DND-41 (cell line): ENCODE results near the gene BRAT1.
A peak's percentile ranks its signal among the peaks of the same experiment; 100 is the strongest.

ENCODE experiments used
- ATAC-seq: fragments of 200-7000 bp; cut with Tn5 transposase; 3 replicates; pipeline ENCODE4 v1.9.1; 2021; ENCODE audit warnings: low read depth; ENCODE audit not compliant: insufficient read depth
- DNase-seq: peaks from one replicate; pipeline ENCODE4 v3.0.0-alpha.2; 2020
- H2AFZ ChIP-seq: 2 replicates; pipeline ENCODE4 v1.6.0; 2012; ENCODE audit warnings: low read depth, low read length
- H3K27ac ChIP-seq: 2 replicates; pipeline ENCODE4 v1.5.1; 2012; ENCODE audit warnings: low read length, inconsistent platforms
- H3K27me3 ChIP-seq: fragments of 200-600 bp; sonication (generic); 2 replicates; pipeline ENCODE4 v1.6.0; 2012; ENCODE audit warnings: low read length, mild to moderate bottlenecking, inconsistent platforms; ENCODE audit not compliant: insufficient read depth, poor library complexity
- H3K36me3 ChIP-seq: 2 replicates; pipeline ENCODE4 v1.5.1; 2012; ENCODE audit warnings: low read length, inconsistent platforms; ENCODE audit not compliant: insufficient read depth
- H3K4me1 ChIP-seq: 2 replicates; pipeline ENCODE4 v1.5.1; 2012; ENCODE audit warnings: mild to moderate bottlenecking, low read length; ENCODE audit not compliant: insufficient read depth
- H3K4me2 ChIP-seq: 2 replicates; pipeline ENCODE4 v1.6.0; 2012; ENCODE audit warnings: mild to moderate bottlenecking, moderate library complexity, low read length, inconsistent platforms; ENCODE audit not compliant: insufficient read depth
- H3K4me3 ChIP-seq, 2 experiments: fragments of 200-600 bp in 1 of 2; shearing (Covaris generic) in 1 of 2; 2 replicates each; pipeline ENCODE4 v1.5.1; 2012 to 2016; ENCODE audit warnings: inconsistent platforms in 2 of 2, low read length in 2 of 2, mild to moderate bottlenecking in 2 of 2, low read depth in 1 of 2, moderate library complexity in 1 of 2
- H3K79me2 ChIP-seq: 2 replicates; pipeline ENCODE4 v1.6.0; 2012; ENCODE audit warnings: low read length, inconsistent platforms; ENCODE audit not compliant: insufficient read depth
- H3K9ac ChIP-seq: 2 replicates; pipeline ENCODE4 v1.6.0; 2012; ENCODE audit warnings: low read depth, mild to moderate bottlenecking, inconsistent platforms, low read length, moderate library complexity
- H3K9me3 ChIP-seq: 2 replicates; pipeline ENCODE4 v1.5.1; 2012; ENCODE audit warnings: low read length, moderate library complexity, mild to moderate bottlenecking, inconsistent platforms; ENCODE audit not compliant: insufficient read depth, severe bottlenecking
- H4K20me1 ChIP-seq: 2 replicates; pipeline ENCODE4 v1.6.0; 2012; ENCODE audit warnings: low read length; ENCODE audit not compliant: insufficient read depth
- CTCF ChIP-seq: IDR thresholded peaks from 2 replicates; pipeline ENCODE4 v1.5.1; 2012; ENCODE audit warnings: borderline replicate concordance, low read length, moderate library complexity, mild to moderate bottlenecking; ENCODE audit not compliant: poor library complexity, severe bottlenecking; ENCODE audit errors: extremely low read depth
- EZH2 ChIP-seq: IDR thresholded peaks from 3 replicates; pipeline ENCODE4 v1.6.1; 2012; ENCODE audit warnings: borderline replicate concordance, low read depth, mild to moderate bottlenecking, moderate library complexity, low read length, inconsistent platforms; ENCODE audit not compliant: severe bottlenecking

The BRAT1 gene

DNA sequence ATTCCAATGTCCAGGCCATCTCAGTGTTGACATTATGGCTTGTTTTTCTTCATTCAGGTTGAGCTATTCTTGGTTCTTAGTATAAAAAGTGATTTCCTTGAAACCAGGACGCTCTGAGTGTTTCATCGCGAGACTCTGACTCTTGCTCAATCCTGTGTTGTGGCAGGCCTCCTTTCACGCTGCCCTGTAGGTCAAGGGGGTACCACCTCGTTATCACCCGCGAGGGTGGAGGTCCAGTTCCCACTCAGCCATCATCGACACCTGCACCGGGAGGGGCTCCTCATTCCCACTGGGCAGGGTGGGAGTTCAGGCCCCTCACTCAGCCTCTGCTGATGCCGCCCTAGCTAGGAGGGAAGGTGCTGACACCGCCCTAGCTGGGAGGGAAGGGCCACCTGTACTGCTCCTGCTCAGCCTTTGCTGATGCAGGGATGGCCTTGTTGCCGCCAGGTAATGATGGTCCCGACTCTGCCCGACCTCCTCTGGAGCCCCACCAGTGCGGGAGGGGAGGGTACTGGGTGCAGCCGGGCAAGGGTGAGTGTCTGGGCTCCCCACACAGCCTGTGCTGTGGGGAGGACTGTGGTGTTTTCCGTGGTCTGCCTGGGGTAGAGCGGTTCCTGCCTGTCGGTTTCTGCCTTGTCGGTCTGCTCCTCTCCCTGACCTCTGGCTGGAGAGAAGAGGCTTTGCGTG, 19.9 kb upstream of the BRAT1 start:
- Histone ChIP-seq H3K4me3 (no peak overlapping the region), H3K4me2 (no peak overlapping the region), H3K27ac (no peak overlapping the region), H4K20me1 (no peaks in the 10 kb centered on the region), H3K36me3 (peaks cover 10% of the 10 kb centered on the region; the same call in 1 of the 2 replicates), H3K9ac (no peak overlapping the region), H3K79me2 (no peaks in the 10 kb centered on the region), H3K27me3 (no peaks in the 10 kb centered on the region), H2AFZ (no peak overlapping the region), H3K4me1 (no peaks in the 10 kb centered on the region), H3K9me3 (no peaks in the 10 kb centered on the region)
- DNase-seq (no peak), ATAC-seq (no peak)
- TF ChIP-seq CTCF (no peak), EZH2 (no peak)

GRCh38 chr7:2573761-2574160, 18.4 kb upstream of the BRAT1 start:
- no peak overlapping the region for H3K9ac ChIP-seq
- no peak overlapping the region for H3K4me2 ChIP-seq
- ATAC-seq (no peak), DNase-seq (no peak)
- no peak overlapping the region for H3K27ac ChIP-seq
- H2AFZ ChIP-seq, result no peak overlapping the region
- no peaks in the 10 kb centered on the region for H3K9me3 ChIP-seq
- no peaks in the 10 kb centered on the region for H3K79me2 ChIP-seq
- H3K4me1 ChIP-seq, result no peaks in the 10 kb centered on the region
- no peaks in the 10 kb centered on the region for H3K27me3 ChIP-seq
- H3K36me3 ChIP-seq, result peaks cover 10% of the 10 kb centered on the region; the same call in 1 of the 2 replicates
- no peak overlapping the region for H3K4me3 ChIP-seq
- no peak for TF ChIP-seq CTCF
- no peak for TF ChIP-seq EZH2
- H4K20me1 ChIP-seq, result no peaks in the 10 kb centered on the region

GRCh38 chr7:2572101-2572842, 16.9 kb upstream of the BRAT1 start:
- H3K79me2 ChIP-seq, result no peaks in the 10 kb centered on the region
- ATAC-seq (no peak), DNase-seq (no peak)
- H3K4me2 ChIP-seq, result no peak overlapping the region
- no peak overlapping the region for H2AFZ ChIP-seq
- no peaks in the 10 kb centered on the region for H3K27me3 ChIP-seq
- no peak for TF ChIP-seq EZH2
- TF ChIP-seq CTCF, result no peak
- peak overlapping the region; percentile 38; the same call in 1 of the 2 replicates for H3K27ac ChIP-seq
- no peak overlapping the region for H3K9ac ChIP-seq
- no peaks in the 10 kb centered on the region for H3K9me3 ChIP-seq
- H4K20me1 ChIP-seq, result 0 out of 2 replicates have a peak, but pooled peaks cover 4% of the 10 kb centered on the region
- H3K4me3 ChIP-seq, result no peak overlapping the region
- H3K4me1 ChIP-seq, result no peaks in the 10 kb centered on the region
- peaks cover 10% of the 10 kb centered on the region; the same call in 1 of the 2 replicates for H3K36me3 ChIP-seq
